Upper lobe of right lung (tissue), 1 donor: Measurements from ENCODE around the gene CRNN. TPM values are rescaled to one million over a fixed set of nuclear protein-coding genes. Genes with fewer than 3 reads are reported as not detected.

ENCODE experiments used
- ATAC-seq: fragments of 200-7000 bp; cut with Tn5 transposase; one replicate; pipeline ENCODE4 v1.9.1; 2020; ENCODE audit warnings: mild to moderate bottlenecking, moderate library complexity
- DNase-seq: peaks from one replicate; pipeline ENCODE4 v3.0.0-alpha.2; 2020
- H3K27ac ChIP-seq: fragments of 200-600 bp; one replicate; pipeline ENCODE4 v1.8.0; 2022
- H3K27me3 ChIP-seq: fragments of 200-600 bp; one replicate; pipeline ENCODE4 v1.8.0; 2022; ENCODE audit warnings: mild to moderate bottlenecking
- H3K36me3 ChIP-seq: fragments of 200-600 bp; one replicate; pipeline ENCODE4 v1.8.0; 2022
- H3K4me1 ChIP-seq: fragments of 200-600 bp; one replicate; pipeline ENCODE4 v1.8.0; 2022
- H3K4me3 ChIP-seq: fragments of 200-600 bp; one replicate; pipeline ENCODE4 v1.8.0; 2022; ENCODE audit warnings: mild to moderate bottlenecking
- H3K9me3 ChIP-seq: fragments of 200-600 bp; one replicate; pipeline ENCODE4 v1.8.0; 2022
- intact Hi-C: fragments of 100-400 bp; cut with DNase I; formaldehyde crosslinking; loops from one replicate; pipeline ENCODE4 v1.11.0; 2022
- total RNA-seq: library from RNA; stranded (reverse); fragmentation: NEBNext Ultra II Directional; extraction: Animal tissue kit (Norgen Biotek cat#: 25700); gene quantifications from one replicate; pipeline ENCODE4 v1.2.1, GENCODE V29; 2021
- TF ChIP-seq, protein P1 (sequence below): fragments of 200-600 bp; IDR thresholded peaks from one replicate; pipeline ENCODE4 v1.8.0; 2022; ENCODE audit warnings: antibody characterized with exemption
- donor health status: DM: no; HTN: yes; CAD: no; lungs with severe emphysema.

Gene CRNN
- total RNA-seq, 1 donor from 2014 or later = not detected

DNA sequence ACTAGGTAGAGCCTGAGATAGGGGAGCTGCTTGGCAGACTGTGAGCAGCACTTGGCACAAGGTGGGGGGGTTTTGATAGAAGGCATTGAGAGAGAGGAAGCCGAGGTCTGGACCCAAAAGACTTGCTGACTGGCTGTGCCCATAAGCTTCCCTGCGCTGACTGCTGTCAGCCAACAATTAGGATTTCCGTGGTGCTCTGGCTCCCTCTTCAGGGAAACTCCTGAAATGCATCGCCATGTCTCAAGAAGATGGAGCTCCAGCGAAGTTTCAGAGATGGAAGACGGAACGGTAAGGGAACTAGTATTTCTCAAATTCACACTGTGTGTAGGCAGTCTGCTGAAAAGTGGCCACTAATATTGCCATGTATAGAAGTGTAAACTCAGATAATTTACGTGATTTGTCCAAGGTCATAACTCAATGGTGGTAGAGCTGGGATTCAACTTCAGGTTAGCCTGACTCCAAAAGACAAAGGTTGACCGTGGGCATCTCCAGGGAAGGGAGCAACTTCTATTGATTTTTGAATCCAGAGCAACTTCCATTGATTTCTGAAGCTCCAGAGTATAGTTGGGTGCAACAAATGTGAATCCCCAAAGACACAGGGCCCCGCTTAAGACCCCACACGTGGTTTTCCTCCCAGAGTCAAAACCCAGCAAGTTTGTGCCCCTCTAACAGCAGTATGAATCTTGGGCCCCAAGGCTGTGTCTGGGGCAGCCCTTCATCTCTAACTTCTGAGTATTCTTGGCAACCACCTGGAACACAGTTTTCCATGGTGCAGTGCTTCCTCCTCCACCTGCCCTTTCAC, 44.5 kb upstream of the CRNN start:
- peaks cover 9% of the 10 kb centered on the region for H3K4me1 ChIP-seq
- no peak overlapping the region for H3K4me3 ChIP-seq
- ATAC-seq (peak; percentile 91), DNase-seq (peak; percentile 70)
- intact Hi-C loops = loop anchor here (10.0 kb wide), 2 partner anchors 274 to 404 kb away; no protein-coding TSS in a partner anchor
- TF ChIP-seq, protein P1, sequence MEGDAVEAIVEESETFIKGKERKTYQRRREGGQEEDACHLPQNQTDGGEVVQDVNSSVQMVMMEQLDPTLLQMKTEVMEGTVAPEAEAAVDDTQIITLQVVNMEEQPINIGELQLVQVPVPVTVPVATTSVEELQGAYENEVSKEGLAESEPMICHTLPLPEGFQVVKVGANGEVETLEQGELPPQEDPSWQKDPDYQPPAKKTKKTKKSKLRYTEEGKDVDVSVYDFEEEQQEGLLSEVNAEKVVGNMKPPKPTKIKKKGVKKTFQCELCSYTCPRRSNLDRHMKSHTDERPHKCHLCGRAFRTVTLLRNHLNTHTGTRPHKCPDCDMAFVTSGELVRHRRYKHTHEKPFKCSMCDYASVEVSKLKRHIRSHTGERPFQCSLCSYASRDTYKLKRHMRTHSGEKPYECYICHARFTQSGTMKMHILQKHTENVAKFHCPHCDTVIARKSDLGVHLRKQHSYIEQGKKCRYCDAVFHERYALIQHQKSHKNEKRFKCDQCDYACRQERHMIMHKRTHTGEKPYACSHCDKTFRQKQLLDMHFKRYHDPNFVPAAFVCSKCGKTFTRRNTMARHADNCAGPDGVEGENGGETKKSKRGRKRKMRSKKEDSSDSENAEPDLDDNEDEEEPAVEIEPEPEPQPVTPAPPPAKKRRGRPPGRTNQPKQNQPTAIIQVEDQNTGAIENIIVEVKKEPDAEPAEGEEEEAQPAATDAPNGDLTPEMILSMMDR = peak; percentile 90
- no peak overlapping the region for H3K27ac ChIP-seq
- no peaks in the 10 kb centered on the region for H3K36me3 ChIP-seq
- H3K9me3 ChIP-seq = no peaks in the 10 kb centered on the region
- H3K27me3 ChIP-seq = no peaks in the 10 kb centered on the region

DNA sequence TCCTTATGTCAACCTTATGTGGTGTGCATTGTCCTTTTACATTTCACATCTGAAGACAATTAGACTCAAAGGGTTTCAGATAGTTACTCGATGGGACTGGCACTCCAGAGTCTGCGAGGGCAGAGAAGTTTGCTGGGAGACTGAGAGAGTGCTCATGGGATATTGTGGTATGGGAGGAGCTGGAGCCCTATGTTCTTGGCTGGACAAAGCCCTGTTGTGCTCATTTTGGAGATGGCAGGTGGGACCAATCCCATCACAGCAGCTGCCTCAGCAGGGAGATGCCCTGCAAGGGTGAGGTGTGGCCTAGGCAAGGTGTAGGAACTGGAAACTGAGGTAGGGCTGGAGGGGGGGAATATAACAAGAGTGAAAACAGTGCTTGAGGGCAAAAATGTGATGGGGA, 43.5 kb upstream of the CRNN start:
- Histone ChIP-seq H3K27me3 (no peaks in the 10 kb centered on the region), H3K4me1 (peaks cover 9% of the 10 kb centered on the region), H3K9me3 (no peaks in the 10 kb centered on the region), H3K27ac (no peak overlapping the region), H3K4me3 (no peak overlapping the region), H3K36me3 (no peaks in the 10 kb centered on the region)
- intact Hi-C loops = loop anchor here (10.0 kb wide), 2 partner anchors 273 to 403 kb away; no protein-coding TSS in a partner anchor
- DNase-seq (no peak), ATAC-seq (no peak)
- TF ChIP-seq, protein P1 = no peak

- TF ChIP-seq, protein P1 = no peak
- ATAC-seq (no peak), DNase-seq (no peak)
- no peaks in the 10 kb centered on the region for H3K27me3 ChIP-seq
- H3K27ac ChIP-seq = no peak overlapping the region
- H3K4me1 ChIP-seq = peaks cover 9% of the 10 kb centered on the region
- no peak overlapping the region for H3K4me3 ChIP-seq
- no peaks in the 10 kb centered on the region for H3K36me3 ChIP-seq
- intact Hi-C loops = loop anchor here (10.0 kb wide), 2 partner anchors 272 to 402 kb away; no protein-coding TSS in a partner anchor
- no peaks in the 10 kb centered on the region for H3K9me3 ChIP-seq
Measured at GRCh38 chr1:152457071-152457470, 43.0 kb upstream of the CRNN start.

DNA sequence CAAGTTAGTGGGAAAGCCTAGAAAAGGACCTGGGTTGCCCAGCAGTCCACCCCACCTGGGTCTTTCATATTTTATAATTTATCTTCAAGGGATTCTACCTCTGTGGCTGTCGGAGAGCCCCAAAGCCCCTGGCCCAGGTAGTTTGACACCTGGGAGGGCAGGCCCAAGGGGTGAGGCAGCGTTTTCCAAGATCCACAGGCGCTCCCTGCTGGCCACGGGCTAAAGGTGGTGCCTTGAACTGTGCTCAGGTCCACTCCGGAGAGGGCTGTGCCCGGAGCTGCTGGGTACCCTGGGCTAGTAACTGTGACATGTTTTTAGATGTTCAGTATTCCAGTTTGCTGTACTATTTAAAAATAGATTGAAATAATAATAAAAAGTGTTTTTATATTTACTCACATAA, 37.2 kb upstream of the CRNN start:
- no peak for ATAC-seq
- Histone ChIP-seq H3K9me3 (no peaks in the 10 kb centered on the region), H3K27me3 (no peaks in the 10 kb centered on the region), H3K4me1 (no peaks in the 10 kb centered on the region), H3K36me3 (no peaks in the 10 kb centered on the region), H3K27ac (no peak overlapping the region), H3K4me3 (no peak overlapping the region)
- no peak for DNase-seq
- TF ChIP-seq, protein P1 = no peak
- intact Hi-C loops = loop anchor here (10.0 kb wide), 2 partner anchors 266 to 396 kb away; no protein-coding TSS in a partner anchor

DNA sequence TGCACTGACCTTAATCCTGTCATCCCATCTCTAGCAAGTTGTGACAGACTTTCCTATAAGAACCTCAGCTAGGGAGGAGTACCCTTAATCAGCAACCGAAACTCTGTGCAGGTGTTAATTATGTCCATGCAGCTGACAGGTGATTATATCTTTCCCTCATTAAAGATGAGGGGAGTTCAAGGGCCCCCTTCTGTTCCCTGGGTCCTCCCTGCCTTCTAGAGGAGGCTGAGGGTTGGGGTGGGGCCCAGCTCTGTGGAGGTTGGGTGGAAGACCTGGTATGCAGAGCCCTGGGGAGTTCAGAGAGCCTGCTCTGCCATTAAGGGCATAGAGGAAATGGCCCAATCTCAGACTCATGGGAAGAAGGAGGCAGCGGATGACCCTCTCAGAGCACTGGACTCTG, 35.6 kb upstream of the CRNN start:
- H3K27ac ChIP-seq = no peak overlapping the region
- ATAC-seq (no peak), DNase-seq (no peak)
- no peaks in the 10 kb centered on the region for H3K4me1 ChIP-seq
- no peaks in the 10 kb centered on the region for H3K36me3 ChIP-seq
- TF ChIP-seq, protein P1 = no peak
- no peaks in the 10 kb centered on the region for H3K9me3 ChIP-seq
- intact Hi-C loops = loop anchor here (10.0 kb wide), 2 partner anchors 265 to 395 kb away; no protein-coding TSS in a partner anchor
- H3K27me3 ChIP-seq = no peaks in the 10 kb centered on the region
- H3K4me3 ChIP-seq = no peak overlapping the region
